ENCODE measurements around the gene DNTTIP2.

The DNTTIP2 gene

GRCh38 chr1:93909146-93910050, 30.4 kb upstream of the DNTTIP2 start, which contains the start of gene GCLM:
TSS of gene GCLM (minus strand) at chr1:93909430. CDS start at chr1:93909163, 267 bp downstream.
- TF ChIP-seq CTCF (IDR thresholded peaks at IDR 0.05; ENCODE audit: borderline replicate concordance, insufficient read depth, low read depth, low read length): peak; percentile 97
- peak within 1 kb of the TSS; percentile 86 for H3K4me3 ChIP-seq (ENCODE audit: low read depth, low read length)

- TF ChIP-seq CTCF (IDR thresholded peaks at IDR 0.05; ENCODE audit: borderline replicate concordance, insufficient read depth, low read depth, low read length): no peak
- peak overlapping the region; percentile 86 for H3K4me3 ChIP-seq (ENCODE audit: low read depth, low read length)
Observed at GRCh38 chr1:93908394-93909145, 29.6 kb upstream of the DNTTIP2 start.

- no peak overlapping the region for H3K4me3 ChIP-seq (ENCODE audit: low read depth, low read length)
Observed at GRCh38 chr1:93907718-93908117, 28.7 kb upstream of the DNTTIP2 start.

GRCh38 chr1:93906480-93906879, 27.5 kb upstream of the DNTTIP2 start:
- TF ChIP-seq CTCF (IDR thresholded peaks at IDR 0.05; ENCODE audit: borderline replicate concordance, insufficient read depth, low read depth, low read length): no peak
- no peak overlapping the region for H3K4me3 ChIP-seq (ENCODE audit: low read depth, low read length)

More at GRCh38 chr1:93907718-93908117, 28.7 kb upstream of the DNTTIP2 start:
- no peak for TF ChIP-seq CTCF (IDR thresholded peaks at IDR 0.05; ENCODE audit: borderline replicate concordance, insufficient read depth, low read depth, low read length)

GRCh38 chr1:93905734-93906133, 26.7 kb upstream of the DNTTIP2 start:
- TF ChIP-seq CTCF (IDR thresholded peaks at IDR 0.05; ENCODE audit: borderline replicate concordance, insufficient read depth, low read depth, low read length): no peak
- no peak overlapping the region for H3K4me3 ChIP-seq (ENCODE audit: low read depth, low read length)

GRCh38 chr1:93905051-93905450, 26.0 kb upstream of the DNTTIP2 start:
- no peak for TF ChIP-seq CTCF (IDR thresholded peaks at IDR 0.05; ENCODE audit: borderline replicate concordance, insufficient read depth, low read depth, low read length)
- H3K4me3 ChIP-seq (ENCODE audit: low read depth, low read length): no peak overlapping the region
